H1 (cell line): Measurements from ENCODE around the gene ZNF789. TPM values are rescaled to one million over a fixed set of nuclear protein-coding genes. Genes with fewer than 3 reads are reported as not detected.
A peak's percentile ranks its signal among the peaks of the same experiment; 100 is the strongest.

Experiments
- ATF3 ChIP-seq: IDR thresholded peaks from 2 replicates; pipeline ENCODE4 v1.6.1; 2011; ENCODE audit warnings: low read depth, mild to moderate bottlenecking, low read length; ENCODE audit not compliant: insufficient read depth
- GABPA ChIP-seq: IDR thresholded peaks from 2 replicates; pipeline ENCODE4 v1.6.1; 2011; ENCODE audit warnings: mild to moderate bottlenecking, low read length, moderate library complexity, borderline replicate concordance; ENCODE audit not compliant: insufficient read depth
- HDAC6 ChIP-seq: IDR thresholded peaks from one replicate; pipeline ENCODE4 v1.7.1; 2012; ENCODE audit warnings: low read depth, mild to moderate bottlenecking, inconsistent platforms, low read length, moderate library complexity
- JUND ChIP-seq: IDR thresholded peaks from 2 replicates; pipeline ENCODE4 v1.6.1; 2011; ENCODE audit warnings: mild to moderate bottlenecking, improper control_type of control experiment, low read length
- NRF1 ChIP-seq: IDR thresholded peaks from 2 replicates; pipeline ENCODE4 v1.6.1; 2011; ENCODE audit warnings: mild to moderate bottlenecking, low read depth, low read length, improper control_type of control experiment
- POLR2A ChIP-seq, 2 experiments: IDR thresholded peaks; 1 replicate in 1 of 2; 2 replicates in 1 of 2; pipeline ENCODE4 v1.6.1; 2011; ENCODE audit warnings: low read depth in 2 of 2, low read length in 2 of 2, mild to moderate bottlenecking in 2 of 2; ENCODE audit errors: control extremely low read depth in 1 of 2
- SIN3A ChIP-seq, 2 experiments: IDR thresholded peaks in 1 of 2; conservative IDR thresholded peaks in 1 of 2; 2 replicates each; pipeline ENCODE4 v1.6.1; 2011 to 2012; ENCODE audit warnings: low read length in 2 of 2, improper control_type of control experiment in 1 of 2, low read depth in 1 of 2, mild to moderate bottlenecking in 1 of 2
- TEAD4 ChIP-seq: IDR thresholded peaks from 2 replicates; pipeline ENCODE4 v1.6.1; 2012; ENCODE audit warnings: low read depth, low read length, inconsistent platforms, mixed read lengths
- YY1 ChIP-seq: IDR thresholded peaks from 2 replicates; pipeline ENCODE4 v1.6.1; 2011; ENCODE audit warnings: low read depth, mild to moderate bottlenecking, low read length
- polyA plus RNA-seq, 7 experiments: library from polyadenylated mRNA; depleted of rRNA in 3 of 7; stranded (reverse) in 5 of 7; unstranded in 2 of 7; fragments of >200 nt in 5 of 7; fragments of 200-250 nt in 2 of 7; gene quantifications; 1 replicate in 5 of 7; 2 replicates in 1 of 7; 4 replicates in 1 of 7; pipeline versions ENCODE4 v1.2.1 to v1.2.3, GENCODE V29; 2011 to 2013; ENCODE audit warnings: missing spikeins in 2 of 7, mixed read lengths in 2 of 7
- total RNA-seq: library from RNA; stranded (reverse); fragmentation: NEBNext Ultra II Directional; extraction: Animal tissue kit (Norgen Biotek cat#: 25700); gene quantifications from 2 replicates; pipeline ENCODE4 v1.2.1, GENCODE V29; 2021
- TF ChIP-seq, protein P1 (sequence below): fragments of 300-600 bp; sonication (generic); IDR thresholded peaks from 2 replicates; pipeline ENCODE4 v1.7.1; 2012; ENCODE audit warnings: low read length, moderate library complexity, mild to moderate bottlenecking, inconsistent platforms; ENCODE audit not compliant: insufficient replicate concordance

ZNF789 gene
- total and polyA plus RNA-seq, 2 of the 8 experiments (the other 6 are each of a cell fraction or from before 2014, with no cell fraction given) = 11.4 to 12.5 TPM

GRCh38 chr7:99504603-99505323 is 32.1 kb downstream of the ZNF789 start, which contains the start of gene ZKSCAN5 (continued):
- peak; percentile 85 to 90; a peak in 3 of 4 replicates for TF ChIP-seq SIN3A (conservative IDR thresholded peaks at IDR 0.05 in 1 of 2, IDR thresholded peaks at IDR 0.05 in 1 of 2; ENCODE audit: low read depth in 1 of 2, low read length in 2 of 2)
- TF ChIP-seq GABPA = peak; percentile 92; the same call in 1 of the 2 replicates
- no peak for TF ChIP-seq ATF3
- no peak for TF ChIP-seq HDAC6
- no peak for TF ChIP-seq TEAD4
- TF ChIP-seq NRF1 = no peak
- TF ChIP-seq POLR2A (IDR thresholded peaks at IDR 0.05; ENCODE audit: control extremely low read depth in 1 of 2, low read depth in 2 of 2, low read length in 2 of 2) = peak; percentile 78 to 83
- TF ChIP-seq, protein P1, sequence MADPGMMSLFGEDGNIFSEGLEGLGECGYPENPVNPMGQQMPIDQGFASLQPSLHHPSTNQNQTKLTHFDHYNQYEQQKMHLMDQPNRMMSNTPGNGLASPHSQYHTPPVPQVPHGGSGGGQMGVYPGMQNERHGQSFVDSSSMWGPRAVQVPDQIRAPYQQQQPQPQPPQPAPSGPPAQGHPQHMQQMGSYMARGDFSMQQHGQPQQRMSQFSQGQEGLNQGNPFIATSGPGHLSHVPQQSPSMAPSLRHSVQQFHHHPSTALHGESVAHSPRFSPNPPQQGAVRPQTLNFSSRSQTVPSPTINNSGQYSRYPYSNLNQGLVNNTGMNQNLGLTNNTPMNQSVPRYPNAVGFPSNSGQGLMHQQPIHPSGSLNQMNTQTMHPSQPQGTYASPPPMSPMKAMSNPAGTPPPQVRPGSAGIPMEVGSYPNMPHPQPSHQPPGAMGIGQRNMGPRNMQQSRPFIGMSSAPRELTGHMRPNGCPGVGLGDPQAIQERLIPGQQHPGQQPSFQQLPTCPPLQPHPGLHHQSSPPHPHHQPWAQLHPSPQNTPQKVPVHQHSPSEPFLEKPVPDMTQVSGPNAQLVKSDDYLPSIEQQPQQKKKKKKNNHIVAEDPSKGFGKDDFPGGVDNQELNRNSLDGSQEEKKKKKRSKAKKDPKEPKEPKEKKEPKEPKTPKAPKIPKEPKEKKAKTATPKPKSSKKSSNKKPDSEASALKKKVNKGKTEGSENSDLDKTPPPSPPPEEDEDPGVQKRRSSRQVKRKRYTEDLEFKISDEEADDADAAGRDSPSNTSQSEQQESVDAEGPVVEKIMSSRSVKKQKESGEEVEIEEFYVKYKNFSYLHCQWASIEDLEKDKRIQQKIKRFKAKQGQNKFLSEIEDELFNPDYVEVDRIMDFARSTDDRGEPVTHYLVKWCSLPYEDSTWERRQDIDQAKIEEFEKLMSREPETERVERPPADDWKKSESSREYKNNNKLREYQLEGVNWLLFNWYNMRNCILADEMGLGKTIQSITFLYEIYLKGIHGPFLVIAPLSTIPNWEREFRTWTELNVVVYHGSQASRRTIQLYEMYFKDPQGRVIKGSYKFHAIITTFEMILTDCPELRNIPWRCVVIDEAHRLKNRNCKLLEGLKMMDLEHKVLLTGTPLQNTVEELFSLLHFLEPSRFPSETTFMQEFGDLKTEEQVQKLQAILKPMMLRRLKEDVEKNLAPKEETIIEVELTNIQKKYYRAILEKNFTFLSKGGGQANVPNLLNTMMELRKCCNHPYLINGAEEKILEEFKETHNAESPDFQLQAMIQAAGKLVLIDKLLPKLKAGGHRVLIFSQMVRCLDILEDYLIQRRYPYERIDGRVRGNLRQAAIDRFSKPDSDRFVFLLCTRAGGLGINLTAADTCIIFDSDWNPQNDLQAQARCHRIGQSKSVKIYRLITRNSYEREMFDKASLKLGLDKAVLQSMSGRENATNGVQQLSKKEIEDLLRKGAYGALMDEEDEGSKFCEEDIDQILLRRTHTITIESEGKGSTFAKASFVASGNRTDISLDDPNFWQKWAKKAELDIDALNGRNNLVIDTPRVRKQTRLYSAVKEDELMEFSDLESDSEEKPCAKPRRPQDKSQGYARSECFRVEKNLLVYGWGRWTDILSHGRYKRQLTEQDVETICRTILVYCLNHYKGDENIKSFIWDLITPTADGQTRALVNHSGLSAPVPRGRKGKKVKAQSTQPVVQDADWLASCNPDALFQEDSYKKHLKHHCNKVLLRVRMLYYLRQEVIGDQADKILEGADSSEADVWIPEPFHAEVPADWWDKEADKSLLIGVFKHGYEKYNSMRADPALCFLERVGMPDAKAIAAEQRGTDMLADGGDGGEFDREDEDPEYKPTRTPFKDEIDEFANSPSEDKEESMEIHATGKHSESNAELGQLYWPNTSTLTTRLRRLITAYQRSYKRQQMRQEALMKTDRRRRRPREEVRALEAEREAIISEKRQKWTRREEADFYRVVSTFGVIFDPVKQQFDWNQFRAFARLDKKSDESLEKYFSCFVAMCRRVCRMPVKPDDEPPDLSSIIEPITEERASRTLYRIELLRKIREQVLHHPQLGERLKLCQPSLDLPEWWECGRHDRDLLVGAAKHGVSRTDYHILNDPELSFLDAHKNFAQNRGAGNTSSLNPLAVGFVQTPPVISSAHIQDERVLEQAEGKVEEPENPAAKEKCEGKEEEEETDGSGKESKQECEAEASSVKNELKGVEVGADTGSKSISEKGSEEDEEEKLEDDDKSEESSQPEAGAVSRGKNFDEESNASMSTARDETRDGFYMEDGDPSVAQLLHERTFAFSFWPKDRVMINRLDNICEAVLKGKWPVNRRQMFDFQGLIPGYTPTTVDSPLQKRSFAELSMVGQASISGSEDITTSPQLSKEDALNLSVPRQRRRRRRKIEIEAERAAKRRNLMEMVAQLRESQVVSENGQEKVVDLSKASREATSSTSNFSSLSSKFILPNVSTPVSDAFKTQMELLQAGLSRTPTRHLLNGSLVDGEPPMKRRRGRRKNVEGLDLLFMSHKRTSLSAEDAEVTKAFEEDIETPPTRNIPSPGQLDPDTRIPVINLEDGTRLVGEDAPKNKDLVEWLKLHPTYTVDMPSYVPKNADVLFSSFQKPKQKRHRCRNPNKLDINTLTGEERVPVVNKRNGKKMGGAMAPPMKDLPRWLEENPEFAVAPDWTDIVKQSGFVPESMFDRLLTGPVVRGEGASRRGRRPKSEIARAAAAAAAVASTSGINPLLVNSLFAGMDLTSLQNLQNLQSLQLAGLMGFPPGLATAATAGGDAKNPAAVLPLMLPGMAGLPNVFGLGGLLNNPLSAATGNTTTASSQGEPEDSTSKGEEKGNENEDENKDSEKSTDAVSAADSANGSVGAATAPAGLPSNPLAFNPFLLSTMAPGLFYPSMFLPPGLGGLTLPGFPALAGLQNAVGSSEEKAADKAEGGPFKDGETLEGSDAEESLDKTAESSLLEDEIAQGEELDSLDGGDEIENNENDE = no peak
- TF ChIP-seq JUND = no peak
- 0 out of 2 replicates have a peak, but pooled peaks have one; percentile 32 for TF ChIP-seq YY1
